ENCODE data around the gene SNRK. TPM values are rescaled to one million over a fixed set of nuclear protein-coding genes. Genes with fewer than 3 reads are reported as not detected.

The SNRK gene
- total RNA-seq, 6 experiments from 2014 or later = 14.0 to 26.2 (median 15.3) TPM

- intact Hi-C loops (cut with DNase I) = no loop called here
- no peak for TF ChIP-seq CTCF (IDR thresholded peaks at IDR 0.05)
- TF ChIP-seq POLR2A (IDR thresholded peaks at IDR 0.05) = no peak
- no peak for DNase-seq
- Histone ChIP-seq H3K27ac (no peak overlapping the region), H3K9me3 (no peaks in the 10 kb centered on the region), H3K27me3 (no peaks in the 10 kb centered on the region), H3K4me1 (no peaks in the 10 kb centered on the region), H3K4me3 (no peak overlapping the region), H3K36me3 (no peaks in the 10 kb centered on the region)
- ATAC-seq = no peak
These were observed 36.9 kb upstream of the SNRK start for GRCh38 chr3:43249405-43249804.

DNA sequence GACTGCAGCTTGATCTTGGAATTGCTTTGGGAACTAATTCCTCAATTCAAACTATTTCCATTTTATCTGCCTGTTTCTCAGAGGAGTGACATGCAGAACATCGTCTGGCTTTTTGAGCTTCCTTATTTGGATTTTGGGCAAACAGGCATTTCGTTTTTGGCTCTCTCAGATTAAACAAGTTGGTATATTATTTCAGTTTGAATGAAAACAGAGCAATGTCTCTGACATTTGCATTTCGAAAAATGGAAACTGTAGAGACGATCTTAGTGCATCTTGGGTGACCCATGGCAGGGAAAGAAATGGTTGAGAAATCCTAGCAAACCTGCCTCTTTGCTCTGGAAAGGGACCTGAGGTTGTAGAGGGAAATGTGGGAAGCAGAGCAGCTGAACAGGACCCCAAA, 33.0 kb upstream of the SNRK start:
- Histone ChIP-seq H3K4me3 (no peak overlapping the region), H3K27ac (no peak overlapping the region), H3K9me3 (no peaks in the 10 kb centered on the region), H3K4me1 (no peaks in the 10 kb centered on the region), H3K36me3 (no peaks in the 10 kb centered on the region), H3K27me3 (no peaks in the 10 kb centered on the region)
- no peak for ATAC-seq
- 70% methylated on average over 4 of the region's 4 CpGs for WGBS (ENCODE audit: insufficient coverage, low coverage, low lambda C conversion rate, missing lambda C conversion rate)
- TF ChIP-seq CTCF (IDR thresholded peaks at IDR 0.05) (no peak), POLR2A (IDR thresholded peaks at IDR 0.05) (no peak)
- DNase-seq = no peak
- intact Hi-C loops (cut with DNase I) = no loop called here

DNA sequence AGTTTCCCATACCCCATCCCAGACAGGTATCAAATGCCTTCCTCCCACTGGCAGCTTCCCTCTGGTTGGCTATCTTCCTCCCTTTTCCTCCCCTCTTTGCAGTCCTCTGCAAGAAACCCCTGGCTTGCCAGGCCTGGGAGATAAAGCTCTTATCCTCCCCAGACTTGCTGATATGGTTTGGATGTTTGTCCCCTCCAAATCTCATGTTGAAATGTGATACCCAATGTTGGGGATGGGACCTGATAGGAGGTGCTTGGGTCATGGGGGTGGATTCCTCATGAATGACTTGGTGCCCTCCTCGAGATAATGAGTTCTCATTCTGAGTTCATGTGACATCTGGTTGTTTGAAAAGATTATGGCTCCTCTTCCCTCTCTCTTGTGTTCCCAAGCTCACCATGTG, 32.2 kb upstream of the SNRK start:
- no peak for ATAC-seq
- Histone ChIP-seq H3K27ac (no peak overlapping the region), H3K36me3 (no peaks in the 10 kb centered on the region), H3K4me1 (no peaks in the 10 kb centered on the region), H3K9me3 (no peaks in the 10 kb centered on the region), H3K27me3 (no peaks in the 10 kb centered on the region), H3K4me3 (no peak overlapping the region)
- no CpG with 5 or more reads among the region's 1 CpG for WGBS (ENCODE audit: insufficient coverage, low coverage, low lambda C conversion rate, missing lambda C conversion rate)
- no peak for TF ChIP-seq CTCF (IDR thresholded peaks at IDR 0.05)
- TF ChIP-seq POLR2A (IDR thresholded peaks at IDR 0.05) = no peak
- intact Hi-C loops (cut with DNase I) = no loop called here
- DNase-seq = no peak

DNA sequence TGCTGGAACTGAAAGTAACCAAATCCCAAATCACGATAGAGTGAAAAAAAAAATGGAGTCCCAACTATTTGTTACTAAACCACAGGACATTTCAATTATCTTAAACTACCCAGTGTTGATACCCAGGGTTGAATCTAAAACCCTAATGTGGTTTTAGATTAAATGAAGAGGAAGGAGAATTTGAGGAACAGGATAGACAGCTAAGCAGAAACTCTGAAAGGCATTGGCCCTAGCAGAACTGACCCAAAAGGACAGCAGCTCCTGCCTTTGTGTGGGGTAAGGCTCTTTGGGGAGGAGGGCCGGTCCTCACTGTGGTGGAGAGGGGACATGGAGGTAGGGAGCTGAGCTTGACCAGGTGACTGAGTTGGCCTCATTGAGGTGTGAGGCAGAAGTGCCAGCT, 30.7 kb upstream of the SNRK start:
- 48% methylated on average over 2 of the region's 2 CpGs for WGBS (ENCODE audit: insufficient coverage, low coverage, low lambda C conversion rate, missing lambda C conversion rate)
- Histone ChIP-seq H3K4me3 (no peak overlapping the region), H3K36me3 (no peaks in the 10 kb centered on the region), H3K9me3 (no peaks in the 10 kb centered on the region), H3K27me3 (no peaks in the 10 kb centered on the region), H3K4me1 (no peaks in the 10 kb centered on the region), H3K27ac (no peak overlapping the region)
- ATAC-seq = peak in 3 of 4 donors; percentile 28 to 38 (median 33)
- TF ChIP-seq CTCF (IDR thresholded peaks at IDR 0.05) (no peak), POLR2A (IDR thresholded peaks at IDR 0.05) (no peak)
- no peak for DNase-seq
- intact Hi-C loops (cut with DNase I) = no loop called here
